ENCODE results near the gene KIAA0232.

KIAA0232 gene

DNA sequence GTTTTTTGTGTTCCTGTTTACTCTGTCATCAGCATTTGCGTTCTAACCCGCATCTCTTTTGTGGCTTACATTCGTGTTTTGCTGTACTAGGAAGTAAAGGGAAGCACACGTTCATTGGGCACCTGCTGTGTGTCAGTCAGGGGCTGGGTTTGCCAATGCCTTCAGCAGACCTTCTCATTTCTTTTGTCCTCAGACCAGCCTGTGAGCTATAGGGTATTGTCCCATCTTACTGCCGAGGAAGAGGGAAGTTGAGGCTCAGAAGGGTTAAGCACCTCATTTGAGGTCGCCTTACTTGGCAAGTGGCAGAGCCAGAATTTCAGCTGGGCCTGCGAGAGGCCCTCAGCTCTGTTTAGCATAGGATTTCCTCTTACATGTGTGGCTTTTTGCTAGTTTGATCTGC, 135.8 kb downstream of the KIAA0232 start:
- TF ChIP-seq EGR1 (IDR thresholded peaks at IDR 0.05) (no peak), ZBTB7A (IDR thresholded peaks at IDR 0.05; ENCODE audit: low read depth) (no peak), FOXM1 (IDR thresholded peaks at IDR 0.05; ENCODE audit: borderline replicate concordance, low read depth) (no peak), TAF1 (IDR thresholded peaks at IDR 0.05; ENCODE audit: low read depth) (no peak)

GRCh38 chr4:6920171-6920570, 137.6 kb downstream of the KIAA0232 start:
- TF ChIP-seq EGR1 (IDR thresholded peaks at IDR 0.05), result no peak
- no peak for TF ChIP-seq RAD21 (IDR thresholded peaks at IDR 0.05; ENCODE audit: low read depth)
- TF ChIP-seq ZBTB7A (IDR thresholded peaks at IDR 0.05; ENCODE audit: low read depth), result no peak
- TF ChIP-seq NFIC (IDR thresholded peaks at IDR 0.05), result no peak
- TF ChIP-seq CEBPB (IDR thresholded peaks at IDR 0.05), result no peak
- TF ChIP-seq FOXM1 (IDR thresholded peaks at IDR 0.05; ENCODE audit: borderline replicate concordance, low read depth), result no peak
- no peak for TF ChIP-seq EP300 (IDR thresholded peaks at IDR 0.05; ENCODE audit: borderline replicate concordance)
- no peak for TF ChIP-seq TCF12 (IDR thresholded peaks at IDR 0.05; ENCODE audit: low read depth)
- no peak for TF ChIP-seq USF1 (IDR thresholded peaks at IDR 0.05)
- no peak for TF ChIP-seq CREB1 (IDR thresholded peaks at IDR 0.05; ENCODE audit: low read depth)
- no peak for TF ChIP-seq TAF1 (IDR thresholded peaks at IDR 0.05; ENCODE audit: low read depth)
- no peak for TF ChIP-seq TEAD4 (IDR thresholded peaks at IDR 0.05)
- TF ChIP-seq, protein P1, sequence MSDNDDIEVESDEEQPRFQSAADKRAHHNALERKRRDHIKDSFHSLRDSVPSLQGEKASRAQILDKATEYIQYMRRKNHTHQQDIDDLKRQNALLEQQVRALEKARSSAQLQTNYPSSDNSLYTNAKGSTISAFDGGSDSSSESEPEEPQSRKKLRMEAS (IDR thresholded peaks at IDR 0.05), result no peak

DNA sequence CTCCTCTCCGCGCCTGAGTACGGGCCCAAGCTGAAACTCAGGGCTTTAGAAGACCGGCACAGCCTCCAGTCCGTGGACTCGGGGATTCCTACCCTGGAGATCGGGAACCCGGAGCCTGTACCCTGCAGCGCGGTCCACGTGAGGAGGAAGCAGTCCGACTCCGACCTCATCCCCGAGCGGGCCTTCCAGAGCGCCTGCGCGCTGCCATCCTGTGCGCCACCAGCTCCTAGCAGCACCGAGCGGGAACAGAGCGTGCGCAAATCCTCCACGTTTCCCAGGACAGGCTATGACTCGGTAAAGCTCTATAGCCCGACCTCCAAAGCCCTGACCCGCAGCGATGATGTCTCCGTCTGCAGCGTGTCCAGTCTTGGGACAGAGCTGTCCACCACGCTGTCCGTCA, 141.0 kb downstream of the KIAA0232 start:
- TF ChIP-seq CREB1 (IDR thresholded peaks at IDR 0.05; ENCODE audit: low read depth), result no peak
- no peak for TF ChIP-seq EP300 (IDR thresholded peaks at IDR 0.05; ENCODE audit: borderline replicate concordance)
- TF ChIP-seq FOXM1 (IDR thresholded peaks at IDR 0.05; ENCODE audit: borderline replicate concordance, low read depth), result no peak
- TF ChIP-seq YY1 (IDR thresholded peaks at IDR 0.05; ENCODE audit: low read depth), result no peak
- no peak for TF ChIP-seq ZBTB7A (IDR thresholded peaks at IDR 0.05; ENCODE audit: low read depth)
- TF ChIP-seq TEAD4 (IDR thresholded peaks at IDR 0.05), result no peak
- no peak for TF ChIP-seq TCF12 (IDR thresholded peaks at IDR 0.05; ENCODE audit: low read depth)
- no peak for TF ChIP-seq NFIC (IDR thresholded peaks at IDR 0.05)
- TF ChIP-seq REST (IDR thresholded peaks at IDR 0.05; ENCODE audit: low read depth), result no peak
- TF ChIP-seq EGR1 (IDR thresholded peaks at IDR 0.05), result no peak
- TF ChIP-seq USF1 (IDR thresholded peaks at IDR 0.05), result no peak
- TF ChIP-seq RAD21 (IDR thresholded peaks at IDR 0.05; ENCODE audit: low read depth), result no peak
- TF ChIP-seq, protein P1 (IDR thresholded peaks at IDR 0.05), result no peak
- TF ChIP-seq CEBPB (IDR thresholded peaks at IDR 0.05), result no peak
- TF ChIP-seq TAF1 (IDR thresholded peaks at IDR 0.05; ENCODE audit: low read depth), result no peak

DNA sequence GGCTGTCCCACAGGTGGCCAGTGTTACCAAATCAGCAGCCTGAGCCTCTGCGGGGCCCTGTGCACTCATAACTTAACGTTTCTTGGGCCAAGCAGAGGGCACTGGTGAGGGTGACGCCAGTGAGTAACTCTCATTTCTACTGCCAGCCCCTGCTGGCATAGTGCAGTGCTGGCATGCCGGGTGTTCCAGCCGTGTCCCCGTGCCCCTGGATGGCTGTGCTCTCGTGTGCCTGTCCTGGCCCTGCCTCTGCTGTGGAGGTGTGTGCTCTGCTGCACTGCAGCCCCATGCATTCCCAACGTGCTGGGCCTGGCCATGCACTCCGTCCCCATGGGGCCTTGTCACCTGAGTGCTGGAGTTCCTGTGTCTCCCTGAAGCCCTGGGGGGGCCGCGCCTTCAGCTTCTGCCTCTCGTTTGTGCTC, 141.8 kb downstream of the KIAA0232 start:
- TF ChIP-seq EGR1 (IDR thresholded peaks at IDR 0.05) (no peak), NFIC (IDR thresholded peaks at IDR 0.05) (no peak), CEBPB (IDR thresholded peaks at IDR 0.05) (no peak), REST (IDR thresholded peaks at IDR 0.05; ENCODE audit: low read depth) (no peak), TEAD4 (IDR thresholded peaks at IDR 0.05) (no peak), CREB1 (IDR thresholded peaks at IDR 0.05; ENCODE audit: low read depth) (no peak), TAF1 (IDR thresholded peaks at IDR 0.05; ENCODE audit: low read depth) (no peak), ZBTB7A (IDR thresholded peaks at IDR 0.05; ENCODE audit: low read depth) (no peak), EP300 (IDR thresholded peaks at IDR 0.05; ENCODE audit: borderline replicate concordance) (no peak), TCF12 (IDR thresholded peaks at IDR 0.05; ENCODE audit: low read depth) (no peak), YY1 (IDR thresholded peaks at IDR 0.05; ENCODE audit: low read depth) (no peak), RAD21 (IDR thresholded peaks at IDR 0.05; ENCODE audit: low read depth) (no peak)

DNA sequence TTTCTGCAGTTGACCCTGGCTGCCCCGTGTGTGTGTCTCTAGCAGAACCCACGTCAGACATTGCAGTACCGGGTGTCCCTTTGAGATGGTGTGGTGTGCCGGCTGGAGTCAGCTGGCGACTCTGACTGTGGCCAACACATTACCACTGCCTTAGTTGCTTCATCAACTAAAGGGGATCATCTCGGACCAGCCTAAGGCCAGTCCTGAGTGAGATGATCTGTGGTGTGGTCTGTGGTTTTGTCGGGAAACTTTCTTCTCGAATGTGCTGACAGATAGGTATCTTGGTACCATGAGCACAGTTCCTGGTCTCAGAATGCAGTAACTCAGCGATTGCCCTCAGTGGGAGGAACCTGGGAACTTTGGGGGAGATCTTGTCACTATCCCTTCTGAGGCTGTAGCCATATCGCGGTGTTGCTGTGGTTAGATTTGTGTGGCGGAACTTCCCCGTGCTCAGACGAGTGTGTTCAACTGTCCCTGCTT, 142.9 kb downstream of the KIAA0232 start:
- no peak for TF ChIP-seq YY1 (IDR thresholded peaks at IDR 0.05; ENCODE audit: low read depth)
- no peak for TF ChIP-seq FOXM1 (IDR thresholded peaks at IDR 0.05; ENCODE audit: borderline replicate concordance, low read depth)
- TF ChIP-seq, protein P1 (IDR thresholded peaks at IDR 0.05), result no peak
- TF ChIP-seq USF1 (IDR thresholded peaks at IDR 0.05), result no peak
- TF ChIP-seq REST (IDR thresholded peaks at IDR 0.05; ENCODE audit: low read depth), result no peak
- TF ChIP-seq CEBPB (IDR thresholded peaks at IDR 0.05), result no peak
- no peak for TF ChIP-seq TCF12 (IDR thresholded peaks at IDR 0.05; ENCODE audit: low read depth)
- TF ChIP-seq ZBTB7A (IDR thresholded peaks at IDR 0.05; ENCODE audit: low read depth), result no peak
- TF ChIP-seq EGR1 (IDR thresholded peaks at IDR 0.05), result no peak
- no peak for TF ChIP-seq EP300 (IDR thresholded peaks at IDR 0.05; ENCODE audit: borderline replicate concordance)
- TF ChIP-seq TEAD4 (IDR thresholded peaks at IDR 0.05), result no peak
- no peak for TF ChIP-seq NFIC (IDR thresholded peaks at IDR 0.05)
- no peak for TF ChIP-seq TAF1 (IDR thresholded peaks at IDR 0.05; ENCODE audit: low read depth)
- no peak for TF ChIP-seq CREB1 (IDR thresholded peaks at IDR 0.05; ENCODE audit: low read depth)
- TF ChIP-seq RAD21 (IDR thresholded peaks at IDR 0.05; ENCODE audit: low read depth), result no peak
